Trophoblast cell (in vitro differentiated cells and primary cell): ENCODE measurements around the gene MAPK13.
"Not testable (repeated sequence)": the region's sequence is repeated elsewhere in the genome, so short reads cannot be mapped to it uniquely, and the experiment has no call there.

Source experiments
- DNase-seq, 2 donors: peaks; one replicate each; pipeline ENCODE4 v3.0.0-alpha.2; 2016
- H2AFZ ChIP-seq: 2 replicates; pipeline ENCODE4 v1.6.1; 2013; ENCODE audit warnings: low read length, moderate library complexity, mild to moderate bottlenecking; ENCODE audit not compliant: insufficient read depth, poor library complexity
- H2AK5ac ChIP-seq: 2 replicates; pipeline ENCODE4 v1.6.1; 2013; ENCODE audit warnings: mild to moderate bottlenecking, low read length
- H2BK120ac ChIP-seq: 2 replicates; pipeline ENCODE4 v1.6.1; 2013; ENCODE audit warnings: low read length, mild to moderate bottlenecking, moderate library complexity; ENCODE audit not compliant: insufficient read depth, poor library complexity
- H2BK12ac ChIP-seq: 2 replicates; pipeline ENCODE4 v1.6.1; 2013; ENCODE audit warnings: mild to moderate bottlenecking, low read length, moderate library complexity
- H2BK5ac ChIP-seq: 2 replicates; pipeline ENCODE4 v1.6.1; 2013; ENCODE audit warnings: low read length, low read depth, moderate library complexity, mild to moderate bottlenecking; ENCODE audit not compliant: poor library complexity
- H3K14ac ChIP-seq: 2 replicates; pipeline ENCODE4 v1.6.1; 2013; ENCODE audit warnings: mild to moderate bottlenecking, low read length
- H3K18ac ChIP-seq: 2 replicates; pipeline ENCODE4 v1.6.1; 2013; ENCODE audit warnings: mild to moderate bottlenecking, low read length
- H3K23ac ChIP-seq: 2 replicates; pipeline ENCODE4 v1.6.1; 2013; ENCODE audit warnings: low read length
- H3K27ac ChIP-seq: 2 replicates; pipeline ENCODE4 v1.5.1; 2013; ENCODE audit warnings: low read depth, mild to moderate bottlenecking, inconsistent platforms, low read length, moderate library complexity
- H3K27me3 ChIP-seq: 2 replicates; pipeline ENCODE4 v1.6.1; 2013; ENCODE audit warnings: inconsistent platforms, mild to moderate bottlenecking, low read length, moderate library complexity; ENCODE audit not compliant: insufficient read depth
- H3K36me3 ChIP-seq, 2 experiments: 1 replicate in 1 of 2; 2 replicates in 1 of 2; pipeline ENCODE4 v1.6.1; 2013; ENCODE audit warnings: low read length in 2 of 2, mild to moderate bottlenecking in 2 of 2, moderate library complexity in 1 of 2; ENCODE audit not compliant: insufficient read depth in 2 of 2, control insufficient read depth in 1 of 2
- H3K4ac ChIP-seq: 2 replicates; pipeline ENCODE4 v1.6.1; 2013; ENCODE audit warnings: low read depth, mild to moderate bottlenecking, low read length, moderate library complexity
- H3K4me1 ChIP-seq, 2 experiments: 1 replicate in 1 of 2; 2 replicates in 1 of 2; pipeline ENCODE4 v1.6.1; 2013; ENCODE audit warnings: low read length in 2 of 2, mild to moderate bottlenecking in 2 of 2, moderate library complexity in 1 of 2; ENCODE audit not compliant: insufficient read depth in 2 of 2, control insufficient read depth in 1 of 2
- H3K4me2 ChIP-seq: 2 replicates; pipeline ENCODE4 v1.6.1; 2013; ENCODE audit warnings: inconsistent platforms, mild to moderate bottlenecking, low read length, moderate library complexity
- H3K4me3 ChIP-seq: 2 replicates; pipeline ENCODE4 v1.5.1; 2013; ENCODE audit warnings: mild to moderate bottlenecking, low read depth, low read length, inconsistent platforms
- H3K79me1 ChIP-seq: one replicate; pipeline ENCODE4 v1.6.1; 2013; ENCODE audit warnings: low read length
- H3K79me2 ChIP-seq: 2 replicates; pipeline ENCODE4 v1.6.1; 2013; ENCODE audit warnings: low read length, mild to moderate bottlenecking; ENCODE audit not compliant: control insufficient read depth, insufficient read depth, poor library complexity
- H3K9ac ChIP-seq: 2 replicates; pipeline ENCODE4 v1.6.1; 2013; ENCODE audit warnings: mild to moderate bottlenecking, low read length
- H3K9me3 ChIP-seq: 2 replicates; pipeline ENCODE4 v1.6.1; 2013; ENCODE audit warnings: low read depth, mild to moderate bottlenecking, control low read depth, inconsistent platforms, low read length; ENCODE audit not compliant: insufficient read depth
- H4K12ac ChIP-seq: 2 replicates; pipeline ENCODE4 v1.6.1; 2013; ENCODE audit warnings: low read depth, mild to moderate bottlenecking, low read length, moderate library complexity
- H4K8ac ChIP-seq: 2 replicates; pipeline ENCODE4 v1.6.1; 2013; ENCODE audit warnings: low read depth, mild to moderate bottlenecking, low read length, moderate library complexity
- H4K91ac ChIP-seq: one replicate; pipeline ENCODE4 v1.6.1; 2013; ENCODE audit warnings: low read depth, mild to moderate bottlenecking, low read length, moderate library complexity
- WGBS: extraction: QIAGEN DNeasy Blood & Tissue Kit; methylation state at CpG from one replicate; pipeline ENCODE4 v1.1.7; 2013; ENCODE audit warnings: missing lambda C conversion rate; ENCODE audit not compliant: insufficient read length, insufficient coverage; ENCODE audit errors: extremely low coverage; 5-methylcytosine and 5-hydroxymethylcytosine counted together

The MAPK13 gene

GRCh38 chr6:36128793-36129192 lies 1.5 kb upstream of the MAPK13 start:
- Histone ChIP-seq H3K36me3 (no peaks in the 10 kb centered on the region), H4K91ac (no peak overlapping the region), H2BK120ac (no peak overlapping the region), H2BK12ac (no peak overlapping the region), H3K14ac (no peak overlapping the region), H3K18ac (no peak overlapping the region), H4K8ac (no peak overlapping the region), H3K27ac (no peak overlapping the region), H3K79me1 (peaks cover 5% of the 10 kb centered on the region), H2BK5ac (no peak overlapping the region), H3K4me3 (no peak overlapping the region), H4K12ac (no peak overlapping the region), H3K9ac (no peak overlapping the region), H2AFZ (no peak overlapping the region), H3K27me3 (no peaks in the 10 kb centered on the region), H3K4ac (no peak overlapping the region), H3K9me3 (no peaks in the 10 kb centered on the region), H3K4me2 (no peak overlapping the region), H2AK5ac (no peak overlapping the region), H3K4me1 (peaks cover 25 to 27% of the 10 kb centered on the region in 2 experiments), H3K23ac (no peak overlapping the region), H3K79me2 (no peaks in the 10 kb centered on the region)
- DNase-seq = no peak
- no CpG with 5 or more reads among the region's 3 CpGs for WGBS

DNA sequence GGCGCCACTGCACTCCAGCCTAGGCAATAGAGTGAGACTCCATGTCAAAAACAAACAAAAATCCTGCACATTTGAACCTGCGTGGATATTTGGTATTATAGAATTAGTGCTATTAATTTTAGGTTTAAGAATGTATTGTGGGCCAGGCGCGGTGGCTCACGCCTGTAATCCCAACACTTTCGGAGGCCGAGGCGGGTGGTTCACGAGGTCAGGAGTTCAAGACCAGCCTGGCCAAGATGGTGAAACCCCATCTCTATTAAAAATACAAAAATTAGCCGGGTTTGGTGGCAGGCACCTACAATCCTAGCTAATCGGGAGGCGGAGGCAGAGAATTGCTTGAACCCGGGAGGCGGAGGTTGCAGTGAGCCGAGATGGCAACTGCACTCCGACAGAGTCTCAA lies 979 bp upstream of the MAPK13 start:
- not testable (repeated sequence) for H4K8ac ChIP-seq, H3K23ac ChIP-seq, H3K36me3 ChIP-seq, H3K4me2 ChIP-seq, H2AK5ac ChIP-seq, H3K27me3 ChIP-seq, H2BK12ac ChIP-seq, H3K4me3 ChIP-seq, H3K4ac ChIP-seq, DNase-seq, H2BK120ac ChIP-seq, H3K9ac ChIP-seq, H3K18ac ChIP-seq, H2AFZ ChIP-seq, H3K79me1 ChIP-seq, H3K27ac ChIP-seq, H3K14ac ChIP-seq, H4K12ac ChIP-seq, H4K91ac ChIP-seq, H3K79me2 ChIP-seq, H3K9me3 ChIP-seq, H2BK5ac ChIP-seq
- no CpG with 5 or more reads among the region's 16 CpGs for WGBS
- H3K4me1 ChIP-seq = peaks cover 24 to 27% of the 10 kb centered on the region in 2 experiments

- peak overlapping the region; percentile 8 for H2AK5ac ChIP-seq
- peak overlapping the region; percentile 23 for H4K8ac ChIP-seq
- no CpG with 5 or more reads among the region's 52 CpGs for WGBS
- H3K79me1 ChIP-seq = peaks cover 5% of the 10 kb centered on the region
- H3K27ac ChIP-seq = no peak overlapping the region
- H2BK5ac ChIP-seq = no peak overlapping the region
- peak overlapping the region; percentile 28 for H4K91ac ChIP-seq
- no peaks in the 10 kb centered on the region for H3K27me3 ChIP-seq
- H3K79me2 ChIP-seq = no peaks in the 10 kb centered on the region
- H3K4me3 ChIP-seq = no peak overlapping the region
- peak overlapping the region; percentile 9 for H2BK120ac ChIP-seq
- peaks cover 24 to 27% of the 10 kb centered on the region in 2 experiments for H3K4me1 ChIP-seq
- no peaks in the 10 kb centered on the region for H3K9me3 ChIP-seq
- H2BK12ac ChIP-seq = peak overlapping the region; percentile 48
- H2AFZ ChIP-seq = peak overlapping the region; percentile 43
- peak overlapping the region; percentile 10 for H3K14ac ChIP-seq
- DNase-seq = peak in 1 of 2 donors; percentile 49
- H3K23ac ChIP-seq = no peak overlapping the region
- H3K36me3 ChIP-seq = no peaks in the 10 kb centered on the region
- peak overlapping the region; percentile 6 for H3K18ac ChIP-seq
- H3K9ac ChIP-seq = no peak overlapping the region
- H4K12ac ChIP-seq = peak overlapping the region; percentile 1
- no peak overlapping the region for H3K4ac ChIP-seq
- peak overlapping the region; percentile 73 for H3K4me2 ChIP-seq
These were observed 576 bp downstream of the MAPK13 start for GRCh38 chr6:36130667-36131510.

GRCh38 chr6:36131511-36132245 lies 1.4 kb downstream of the MAPK13 start:
- no peak overlapping the region for H4K12ac ChIP-seq
- no peak overlapping the region for H3K23ac ChIP-seq
- H3K9me3 ChIP-seq = peaks cover 2% of the 10 kb centered on the region
- peaks cover 24 to 27% of the 10 kb centered on the region in 2 experiments for H3K4me1 ChIP-seq
- no peak overlapping the region for H2AFZ ChIP-seq
- peaks cover 0 to 2% of the 10 kb centered on the region in 2 experiments for H3K36me3 ChIP-seq
- H3K9ac ChIP-seq = no peak overlapping the region
- no peak overlapping the region for H3K18ac ChIP-seq
- no peak overlapping the region for H4K91ac ChIP-seq
- no peak overlapping the region for H2BK12ac ChIP-seq
- H2BK5ac ChIP-seq = no peak overlapping the region
- DNase-seq = peak in 1 of 2 donors; percentile 21
- no peak overlapping the region for H3K14ac ChIP-seq
- no peaks in the 10 kb centered on the region for H3K27me3 ChIP-seq
- H3K4ac ChIP-seq = no peak overlapping the region
- no peak overlapping the region for H3K4me2 ChIP-seq
- H4K8ac ChIP-seq = no peak overlapping the region
- no peak overlapping the region for H3K4me3 ChIP-seq
- H3K79me1 ChIP-seq = peaks cover 5% of the 10 kb centered on the region
- H2AK5ac ChIP-seq = no peak overlapping the region
- no CpG with 5 or more reads among the region's 8 CpGs for WGBS
- H2BK120ac ChIP-seq = no peak overlapping the region
- no peaks in the 10 kb centered on the region for H3K79me2 ChIP-seq
- no peak overlapping the region for H3K27ac ChIP-seq
